GM10248 (cell line): Measurements from ENCODE around the gene UBE2N.

Source experiments
- CTCF ChIA-PET: fragments of 300-600 bp; sonication (Branson Sonifier 250); formaldehyde crosslinking; extraction: SDS; loops from one replicate; lab custom pipeline; 2021; ENCODE audit warnings: antibody characterized with exemption; lab: Yijun Ruan, JAX
- POLR2A ChIA-PET: fragments of 350-650 bp; sonication (Branson Sonifier 250); formaldehyde crosslinking; extraction: SDS; loops from one replicate; lab custom pipeline; 2020; ENCODE audit warnings: antibody characterized with exemption; lab: Yijun Ruan, JAX
- DNase-seq: peaks from one replicate; pipeline ENCODE4 v3.0.0; 2012; ENCODE audit errors: extremely low spot score
- TF ChIP-seq, protein P1 (sequence below): IDR thresholded peaks from 2 replicates; pipeline ENCODE4 v1.5.1; 2012; ENCODE audit warnings: mild to moderate bottlenecking, low read depth; ENCODE audit errors: extremely low read depth, missing control alignments, control extremely low read depth

The UBE2N gene

DNA sequence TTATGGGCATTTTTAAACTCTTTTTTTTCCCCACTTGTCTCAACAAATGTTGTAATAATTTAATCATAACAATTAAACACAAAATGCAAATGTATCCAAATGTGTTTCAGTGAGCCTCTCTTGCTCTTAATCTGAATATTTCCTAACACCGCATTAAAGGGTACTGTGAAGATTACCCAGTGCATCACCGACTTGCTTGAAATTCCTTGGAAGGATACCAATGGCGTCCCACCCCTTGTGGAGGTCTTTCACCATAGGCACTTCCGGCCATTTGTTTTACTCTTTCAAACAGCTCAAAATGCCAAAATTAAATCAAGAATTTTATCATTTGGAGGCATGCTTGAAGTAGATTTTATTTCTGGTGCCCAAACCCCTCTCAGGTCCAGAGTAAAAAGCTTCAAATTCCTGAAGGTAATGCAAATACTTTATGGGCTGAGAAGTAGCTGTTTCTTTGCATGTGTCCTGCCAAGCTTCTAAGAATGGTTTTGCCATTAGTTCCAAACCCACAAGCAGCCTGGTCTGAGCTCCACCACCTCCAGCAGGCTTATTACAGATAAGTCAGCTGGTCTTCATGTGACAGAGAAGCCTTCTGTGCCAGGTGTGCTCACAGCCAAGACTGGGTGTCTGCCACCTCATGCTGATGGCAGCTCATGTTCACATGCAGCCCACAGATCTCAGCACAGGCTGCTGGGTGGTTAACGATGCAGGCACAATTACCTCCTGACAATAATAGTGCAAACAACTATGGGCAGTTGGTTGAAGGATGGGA is 80.4 kb downstream of the UBE2N start:
- no peak for DNase-seq
- ChIA-PET CTCF (interaction anchor here (1.3 to 2.5 kb wide), 2 partner anchors 9 to 15 kb away, joined by 4 to 7 read pairs; no protein-coding TSS in a partner anchor), POLR2A (interaction anchor here (0.5 kb wide), 1 partner anchor 170 kb away, joined by 3 read pairs; no protein-coding TSS in a partner anchor)

DNA sequence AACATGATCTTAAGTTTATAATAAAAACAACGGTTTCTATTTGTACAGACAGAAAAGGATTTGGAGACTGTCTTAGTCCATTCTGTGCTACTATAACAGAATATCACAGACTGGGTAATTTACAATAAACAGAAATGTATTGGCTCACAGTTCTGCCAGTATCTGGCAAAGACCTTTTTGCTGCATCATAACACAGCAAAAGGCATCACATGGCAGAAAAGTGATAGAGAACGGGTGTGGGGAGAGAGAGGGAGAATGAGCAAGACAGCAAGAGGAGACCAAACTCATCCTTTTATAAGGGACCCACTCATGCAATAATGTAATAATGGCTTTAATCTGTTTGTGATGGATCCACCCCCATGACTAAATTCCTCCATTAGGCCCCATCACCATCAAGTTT is 81.1 kb downstream of the UBE2N start:
- no peak for DNase-seq
- ChIA-PET POLR2A (interaction anchor here (0.5 kb wide), 1 partner anchor 169 kb away, joined by 3 read pairs; no protein-coding TSS in a partner anchor), CTCF (interaction anchor here (1.3 to 2.5 kb wide), 2 partner anchors 10 to 16 kb away, joined by 4 to 7 read pairs; no protein-coding TSS in a partner anchor)
- TF ChIP-seq, protein P1, sequence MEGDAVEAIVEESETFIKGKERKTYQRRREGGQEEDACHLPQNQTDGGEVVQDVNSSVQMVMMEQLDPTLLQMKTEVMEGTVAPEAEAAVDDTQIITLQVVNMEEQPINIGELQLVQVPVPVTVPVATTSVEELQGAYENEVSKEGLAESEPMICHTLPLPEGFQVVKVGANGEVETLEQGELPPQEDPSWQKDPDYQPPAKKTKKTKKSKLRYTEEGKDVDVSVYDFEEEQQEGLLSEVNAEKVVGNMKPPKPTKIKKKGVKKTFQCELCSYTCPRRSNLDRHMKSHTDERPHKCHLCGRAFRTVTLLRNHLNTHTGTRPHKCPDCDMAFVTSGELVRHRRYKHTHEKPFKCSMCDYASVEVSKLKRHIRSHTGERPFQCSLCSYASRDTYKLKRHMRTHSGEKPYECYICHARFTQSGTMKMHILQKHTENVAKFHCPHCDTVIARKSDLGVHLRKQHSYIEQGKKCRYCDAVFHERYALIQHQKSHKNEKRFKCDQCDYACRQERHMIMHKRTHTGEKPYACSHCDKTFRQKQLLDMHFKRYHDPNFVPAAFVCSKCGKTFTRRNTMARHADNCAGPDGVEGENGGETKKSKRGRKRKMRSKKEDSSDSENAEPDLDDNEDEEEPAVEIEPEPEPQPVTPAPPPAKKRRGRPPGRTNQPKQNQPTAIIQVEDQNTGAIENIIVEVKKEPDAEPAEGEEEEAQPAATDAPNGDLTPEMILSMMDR, result no peak

More for the DNA sequence above, 80.4 kb downstream of the UBE2N start:
- TF ChIP-seq, protein P1, result no peak

GRCh38 chr12:93358821-93359220 is 82.9 kb downstream of the UBE2N start:
- POLR2A ChIA-PET, result no interaction called here
- TF ChIP-seq, protein P1, result no peak
- DNase-seq, result no peak
- CTCF ChIA-PET, result interaction anchor here (1.5 kb wide), 2 partner anchors 17 to 22 kb away, joined by 3 read pairs; no protein-coding TSS in a partner anchor

DNA sequence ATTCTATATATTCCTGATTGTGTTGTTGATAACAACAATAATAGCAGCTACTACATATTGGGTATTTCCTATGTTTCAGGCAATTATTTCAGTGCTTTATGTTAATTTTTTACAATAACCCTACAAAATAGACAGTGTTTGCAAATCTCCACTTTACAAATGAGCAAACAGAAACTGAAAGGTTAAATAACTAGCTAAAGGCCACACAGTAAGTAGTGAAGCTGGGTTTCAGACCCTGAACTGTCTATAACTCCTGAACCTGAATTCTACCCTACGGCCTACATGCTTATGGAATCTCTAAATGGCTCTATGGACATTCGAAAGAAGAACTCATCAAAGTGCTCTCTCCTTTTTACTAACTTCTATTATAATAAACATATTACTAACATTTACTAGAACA is 83.7 kb downstream of the UBE2N start:
- CTCF ChIA-PET, result interaction anchor here (1.2 to 1.5 kb wide), 2 partner anchors 23 to 50 kb away, joined by 3 read pairs; no protein-coding TSS in a partner anchor
- POLR2A ChIA-PET, result no interaction called here
- DNase-seq, result peak; percentile 57
- TF ChIP-seq, protein P1, result no peak

- TF ChIP-seq, protein P1, result no peak
- no peak for DNase-seq
- CTCF ChIA-PET, result no interaction called here
- POLR2A ChIA-PET, result no interaction called here
Measured at GRCh38 chr12:93356214-93356613, 85.5 kb downstream of the UBE2N start.
